ENCODE measurements around the gene ACOT8.

The ACOT8 gene

DNA sequence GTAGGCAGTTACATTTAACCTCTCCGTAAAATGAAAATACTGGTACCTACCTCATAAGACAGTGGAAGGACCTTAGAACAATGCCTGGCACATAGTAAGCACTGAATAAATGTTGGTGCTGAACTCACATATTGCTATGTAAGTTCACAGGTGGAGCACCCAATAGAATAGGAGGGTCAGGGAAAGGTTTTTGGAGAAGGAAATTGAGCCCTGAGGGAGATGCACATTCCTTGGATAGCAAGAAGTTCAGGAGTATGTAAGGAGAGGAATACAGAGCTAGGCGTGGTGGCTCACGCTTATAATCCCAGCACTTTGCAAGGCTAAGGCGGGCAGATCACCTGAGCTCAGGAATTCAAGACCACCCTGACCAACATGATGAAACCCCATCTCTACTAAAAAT lies 37.7 kb downstream of the ACOT8 start:
- no peak for DNase-seq (ENCODE audit: low read depth)
- no peak overlapping the region for H3K4me3 ChIP-seq (ENCODE audit: low read depth, low read length)
- no peak for TF ChIP-seq POLR2A (IDR thresholded peaks at IDR 0.05; ENCODE audit: extremely low read depth, insufficient read length)
- TF ChIP-seq, protein P1, sequence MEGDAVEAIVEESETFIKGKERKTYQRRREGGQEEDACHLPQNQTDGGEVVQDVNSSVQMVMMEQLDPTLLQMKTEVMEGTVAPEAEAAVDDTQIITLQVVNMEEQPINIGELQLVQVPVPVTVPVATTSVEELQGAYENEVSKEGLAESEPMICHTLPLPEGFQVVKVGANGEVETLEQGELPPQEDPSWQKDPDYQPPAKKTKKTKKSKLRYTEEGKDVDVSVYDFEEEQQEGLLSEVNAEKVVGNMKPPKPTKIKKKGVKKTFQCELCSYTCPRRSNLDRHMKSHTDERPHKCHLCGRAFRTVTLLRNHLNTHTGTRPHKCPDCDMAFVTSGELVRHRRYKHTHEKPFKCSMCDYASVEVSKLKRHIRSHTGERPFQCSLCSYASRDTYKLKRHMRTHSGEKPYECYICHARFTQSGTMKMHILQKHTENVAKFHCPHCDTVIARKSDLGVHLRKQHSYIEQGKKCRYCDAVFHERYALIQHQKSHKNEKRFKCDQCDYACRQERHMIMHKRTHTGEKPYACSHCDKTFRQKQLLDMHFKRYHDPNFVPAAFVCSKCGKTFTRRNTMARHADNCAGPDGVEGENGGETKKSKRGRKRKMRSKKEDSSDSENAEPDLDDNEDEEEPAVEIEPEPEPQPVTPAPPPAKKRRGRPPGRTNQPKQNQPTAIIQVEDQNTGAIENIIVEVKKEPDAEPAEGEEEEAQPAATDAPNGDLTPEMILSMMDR (IDR thresholded peaks at IDR 0.05; ENCODE audit: low read depth, low read length): no peak
- TF ChIP-seq MYC (IDR thresholded peaks at IDR 0.05; ENCODE audit: low read depth, low read length): no peak
- TF ChIP-seq, protein P2, sequence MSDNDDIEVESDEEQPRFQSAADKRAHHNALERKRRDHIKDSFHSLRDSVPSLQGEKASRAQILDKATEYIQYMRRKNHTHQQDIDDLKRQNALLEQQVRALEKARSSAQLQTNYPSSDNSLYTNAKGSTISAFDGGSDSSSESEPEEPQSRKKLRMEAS (IDR thresholded peaks at IDR 0.05; ENCODE audit: low read depth, low read length): no peak

DNA sequence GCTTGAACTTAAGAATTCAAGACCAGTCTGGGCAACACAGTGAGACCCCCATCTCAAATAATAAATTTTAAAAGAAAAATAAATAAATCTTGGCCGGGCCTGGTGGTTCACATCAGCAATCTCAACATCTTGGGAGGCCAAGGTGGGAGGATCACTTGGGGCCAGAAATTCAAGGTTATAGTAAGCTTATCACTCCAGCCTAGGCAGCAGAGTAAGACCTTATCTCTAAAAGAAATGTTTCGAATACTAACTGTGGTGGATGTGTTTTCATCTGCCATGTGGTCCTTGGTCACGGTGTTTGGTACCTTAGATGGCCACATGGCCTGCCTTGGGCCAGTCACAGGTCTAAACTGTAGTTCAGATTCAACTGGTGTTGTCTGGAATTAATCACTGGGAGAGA lies 39.0 kb downstream of the ACOT8 start:
- H3K4me3 ChIP-seq (ENCODE audit: low read depth, low read length): no peak overlapping the region
- no peak for DNase-seq (ENCODE audit: low read depth)
- TF ChIP-seq, protein P2 (IDR thresholded peaks at IDR 0.05; ENCODE audit: low read depth, low read length): no peak
- TF ChIP-seq MYC (IDR thresholded peaks at IDR 0.05; ENCODE audit: low read depth, low read length): no peak
- TF ChIP-seq, protein P1 (IDR thresholded peaks at IDR 0.05; ENCODE audit: low read depth, low read length): no peak
- TF ChIP-seq POLR2A (IDR thresholded peaks at IDR 0.05; ENCODE audit: extremely low read depth, insufficient read length): no peak

GRCh38 chr20:45817376-45818194 lies 39.6 kb downstream of the ACOT8 start:
- H3K4me3 ChIP-seq (ENCODE audit: low read depth, low read length): no peak overlapping the region
- no peak for DNase-seq (ENCODE audit: low read depth)
- TF ChIP-seq, protein P1 (IDR thresholded peaks at IDR 0.05; ENCODE audit: low read depth, low read length): no peak
- TF ChIP-seq, protein P2 (IDR thresholded peaks at IDR 0.05; ENCODE audit: low read depth, low read length): no peak
- TF ChIP-seq POLR2A (IDR thresholded peaks at IDR 0.05; ENCODE audit: extremely low read depth, insufficient read length) (no peak), MYC (IDR thresholded peaks at IDR 0.05; ENCODE audit: low read depth, low read length) (no peak)

DNA sequence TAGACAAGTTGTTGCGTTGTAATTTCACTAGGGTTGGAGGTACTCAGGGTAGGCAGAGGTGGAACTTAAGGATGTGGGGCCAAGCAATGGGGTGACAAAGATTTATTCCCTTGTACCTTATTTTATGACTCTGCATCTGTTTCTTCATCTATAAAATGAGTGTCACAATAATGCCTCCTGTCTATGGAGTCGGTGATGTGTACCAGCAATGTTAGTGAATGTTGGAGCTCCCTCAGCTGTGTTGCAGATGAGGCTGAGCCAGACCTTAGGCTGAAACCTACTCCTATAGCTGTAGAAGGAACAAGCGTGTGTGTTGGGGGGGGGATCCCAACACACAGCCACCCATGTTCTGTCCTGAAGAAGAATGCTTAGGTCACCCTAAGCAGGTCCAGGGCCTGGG lies 40.2 kb downstream of the ACOT8 start:
- H3K4me3 ChIP-seq (ENCODE audit: low read depth, low read length): no peak overlapping the region
- TF ChIP-seq MYC (IDR thresholded peaks at IDR 0.05; ENCODE audit: low read depth, low read length) (no peak), POLR2A (IDR thresholded peaks at IDR 0.05; ENCODE audit: extremely low read depth, insufficient read length) (no peak)
- TF ChIP-seq, protein P2 (IDR thresholded peaks at IDR 0.05; ENCODE audit: low read depth, low read length): no peak
- TF ChIP-seq, protein P1 (IDR thresholded peaks at IDR 0.05; ENCODE audit: low read depth, low read length): no peak
- no peak for DNase-seq (ENCODE audit: low read depth)

- TF ChIP-seq POLR2A (IDR thresholded peaks at IDR 0.05; ENCODE audit: extremely low read depth, insufficient read length) (no peak), MYC (IDR thresholded peaks at IDR 0.05; ENCODE audit: low read depth, low read length) (no peak)
- TF ChIP-seq, protein P2 (IDR thresholded peaks at IDR 0.05; ENCODE audit: low read depth, low read length): no peak
- TF ChIP-seq, protein P1 (IDR thresholded peaks at IDR 0.05; ENCODE audit: low read depth, low read length): no peak
- H3K4me3 ChIP-seq (ENCODE audit: low read depth, low read length): no peak overlapping the region
- no peak for DNase-seq (ENCODE audit: low read depth)
These were observed 42.9 kb downstream of the ACOT8 start for GRCh38 chr20:45814314-45814713.
